MV-4-11 (cell line): ENCODE data around the gene MKRN3.
A peak's percentile ranks its signal among the peaks of the same experiment; 100 is the strongest.

Experiments
- DNase-seq: peaks from one replicate; lab custom pipeline; 2025; lab: John Stamatoyannopoulos, UW

MKRN3 gene

GRCh38 chr15:23565395-23566070 lies at the start of gene MKRN3:
Gene MKRN3, plus strand, starts transcription at chr15:23565674. Its CDS starts 109 bp downstream, at chr15:23565783.
- DNase-seq = peak; percentile 91

GRCh38 chr15:23516866-23517265 lies 48.6 kb upstream of the MKRN3 start:
- no peak for DNase-seq

DNA sequence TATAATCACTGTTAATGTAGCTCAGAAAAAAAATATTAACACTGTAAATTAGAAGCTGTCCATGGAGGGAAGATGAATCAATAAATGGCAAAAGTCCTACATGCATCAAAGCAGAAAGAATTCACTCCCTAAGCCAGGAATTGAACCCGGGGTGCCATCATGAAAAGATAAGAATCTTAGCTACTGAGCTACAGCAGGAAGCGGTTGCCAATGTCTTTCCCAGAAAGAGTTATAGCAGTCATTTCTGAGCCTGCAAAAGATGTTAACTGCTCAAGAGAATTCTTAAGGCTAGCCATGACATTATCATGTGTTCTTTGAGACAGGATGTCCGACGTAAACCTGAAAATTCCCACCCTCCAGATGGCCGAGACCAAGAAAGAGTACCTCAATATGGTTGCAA lies 47.4 kb upstream of the MKRN3 start:
- no peak for DNase-seq

DNA sequence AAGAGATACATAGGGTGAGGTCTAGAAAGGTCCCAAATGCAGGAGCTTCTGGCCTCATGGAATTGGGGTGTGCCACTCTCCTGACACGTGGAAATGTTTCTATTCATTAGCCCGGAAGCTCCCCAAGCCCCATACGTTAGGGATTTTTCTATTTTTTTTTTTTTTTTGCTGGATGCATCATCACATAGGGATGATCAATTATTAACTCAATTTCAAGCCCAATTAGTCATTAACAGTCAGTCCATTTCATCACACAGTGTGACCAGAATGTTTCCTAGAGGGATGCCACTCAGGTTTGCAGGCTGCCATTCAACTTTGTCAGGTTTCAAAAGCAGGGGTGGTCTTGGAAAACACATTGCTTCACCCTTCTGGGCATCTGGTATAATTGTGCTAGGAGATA lies 40.7 kb upstream of the MKRN3 start:
- DNase-seq = no peak

GRCh38 chr15:23529891-23530290 lies 35.6 kb upstream of the MKRN3 start:
- no peak for DNase-seq

- peak; percentile 51 for DNase-seq
Observed at GRCh38 chr15:23532024-23532423, 33.5 kb upstream of the MKRN3 start.

- DNase-seq = no peak
Observed at GRCh38 chr15:23536659-23537058, 28.8 kb upstream of the MKRN3 start.

GRCh38 chr15:23538648-23539047 lies 26.8 kb upstream of the MKRN3 start:
- DNase-seq = no peak

GRCh38 chr15:23539892-23540291 lies 25.6 kb upstream of the MKRN3 start:
- no peak for DNase-seq

- no peak for DNase-seq
Observed at GRCh38 chr15:23546158-23546557, 19.3 kb upstream of the MKRN3 start.

DNA sequence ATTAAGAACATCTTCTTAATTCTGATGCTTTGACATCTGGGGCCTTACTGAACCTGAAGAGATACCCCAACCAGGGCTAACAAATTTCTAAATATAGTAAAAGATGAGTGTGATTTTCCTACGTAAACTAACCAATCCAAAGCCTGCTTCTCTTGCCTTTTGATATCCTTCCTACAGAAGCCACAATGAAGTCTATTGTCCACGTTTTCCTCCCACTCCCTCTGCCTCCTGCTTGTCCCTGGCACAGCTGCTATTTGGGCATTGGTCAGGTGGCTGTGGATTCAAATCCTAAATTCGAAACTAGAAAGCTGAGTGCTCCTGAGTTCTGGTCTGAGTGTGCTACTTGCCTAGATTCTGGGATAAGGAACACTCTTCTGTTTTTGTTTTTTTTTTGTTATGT lies 17.4 kb upstream of the MKRN3 start:
- no peak for DNase-seq

DNA sequence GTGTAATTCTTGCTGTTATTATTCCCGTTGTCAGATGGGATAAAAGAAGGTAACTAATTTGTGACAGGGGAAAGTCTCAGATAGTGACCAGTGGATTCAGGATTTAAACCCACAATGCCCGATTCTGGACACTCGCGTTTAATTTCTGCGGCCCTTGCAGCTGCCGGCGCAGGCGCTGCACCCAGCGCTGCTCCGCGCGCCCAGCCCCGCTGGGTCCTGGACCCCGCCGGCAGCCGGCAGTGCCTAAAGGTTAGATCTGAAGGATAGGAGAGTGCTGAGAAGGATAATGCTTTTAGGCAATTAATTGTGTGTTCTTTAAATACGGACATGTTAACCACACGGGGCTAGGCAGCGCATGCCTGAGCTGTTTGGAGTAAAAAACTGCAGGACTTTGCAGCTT lies 3.6 kb upstream of the MKRN3 start:
- no peak for DNase-seq

DNA sequence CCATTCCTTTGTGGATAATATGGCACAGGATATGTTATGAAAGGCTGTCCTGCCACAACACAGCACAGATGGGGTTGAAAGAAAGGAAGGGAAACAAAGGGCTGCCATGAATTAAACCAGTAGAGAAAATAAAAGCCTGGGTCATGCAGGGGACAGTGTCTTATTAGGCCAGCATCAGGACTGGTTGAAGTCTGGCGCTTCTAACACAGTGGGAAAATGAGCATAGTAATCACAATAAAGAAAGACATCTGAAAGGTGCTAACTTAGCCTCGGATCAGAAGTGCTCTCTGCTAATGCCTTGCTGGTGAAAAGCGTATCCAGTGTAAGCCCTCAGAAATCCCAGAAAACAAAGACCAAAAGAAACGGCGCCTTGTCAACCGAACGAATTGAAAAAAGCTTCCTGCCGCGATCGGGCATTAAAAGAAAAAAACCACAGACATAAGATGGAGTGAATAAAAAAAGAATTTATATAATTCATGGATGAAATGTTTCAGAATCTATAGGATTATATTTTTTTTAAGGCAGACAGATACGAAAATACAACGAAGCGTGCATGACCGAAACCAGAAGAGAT lies 566 bp upstream of the MKRN3 start:
- DNase-seq = peak; percentile 31

DNA sequence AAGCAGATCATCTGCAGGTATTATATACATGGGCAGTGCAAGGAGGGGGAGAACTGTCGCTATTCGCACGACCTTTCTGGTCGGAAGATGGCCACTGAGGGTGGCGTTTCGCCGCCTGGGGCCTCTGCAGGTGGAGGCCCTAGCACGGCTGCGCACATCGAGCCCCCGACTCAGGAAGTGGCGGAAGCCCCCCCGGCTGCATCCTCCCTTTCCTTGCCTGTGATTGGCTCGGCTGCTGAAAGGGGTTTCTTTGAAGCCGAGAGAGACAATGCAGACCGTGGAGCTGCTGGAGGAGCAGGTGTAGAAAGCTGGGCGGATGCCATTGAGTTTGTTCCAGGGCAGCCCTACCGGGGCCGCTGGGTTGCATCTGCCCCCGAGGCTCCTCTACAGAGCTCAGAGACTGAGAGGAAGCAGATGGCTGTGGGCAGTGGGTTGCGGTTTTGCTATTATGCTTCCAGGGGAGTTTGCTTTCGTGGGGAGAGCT lies 639 bp downstream of the MKRN3 start:
- peak; percentile 81 for DNase-seq

GRCh38 chr15:23566651-23567050 lies 1.2 kb downstream of the MKRN3 start:
- no peak for DNase-seq

- DNase-seq = no peak
Observed at GRCh38 chr15:23567921-23568320, 2.4 kb downstream of the MKRN3 start.

DNA sequence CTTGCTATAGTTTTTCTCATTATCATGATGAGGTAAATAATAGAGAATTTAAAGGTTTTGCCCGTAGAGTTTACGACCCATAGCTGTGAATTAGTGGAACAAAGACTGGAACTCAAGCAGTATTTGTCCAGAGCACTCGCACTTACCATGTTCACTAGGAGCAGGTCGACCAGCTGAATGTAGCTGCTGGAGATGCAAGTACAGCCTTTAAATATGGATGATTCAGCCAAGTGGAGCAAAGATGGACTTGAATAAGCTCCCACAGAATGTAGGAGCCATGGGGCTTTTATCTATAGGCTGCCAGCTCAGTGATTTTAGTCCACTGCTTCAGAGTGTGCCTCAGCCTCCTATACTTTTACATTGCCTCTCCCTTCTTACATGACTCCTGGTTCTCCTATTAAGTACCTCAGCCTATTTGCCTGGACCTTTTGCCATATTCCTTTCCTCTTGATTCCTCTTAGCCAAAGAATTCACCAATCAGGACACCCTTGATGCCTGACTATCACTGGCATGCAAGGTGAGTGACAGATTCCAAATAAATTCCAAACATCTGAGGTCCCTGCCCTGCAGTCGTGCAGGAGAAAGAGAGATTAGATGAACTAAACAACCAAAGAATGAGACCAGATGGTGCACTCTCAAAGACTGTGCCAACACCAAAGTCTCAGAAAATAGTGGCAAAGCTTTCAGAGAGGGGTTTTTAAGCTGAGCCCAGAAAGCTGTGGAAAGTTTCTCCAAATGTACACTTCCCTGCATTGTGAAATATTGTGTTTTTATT lies 3.9 kb downstream of the MKRN3 start:
- no peak for DNase-seq

- DNase-seq = no peak
Observed at GRCh38 chr15:23570486-23570885, 5.0 kb downstream of the MKRN3 start.

GRCh38 chr15:23572844-23573243 lies 7.4 kb downstream of the MKRN3 start:
- DNase-seq = no peak

GRCh38 chr15:23574742-23575141 lies 9.3 kb downstream of the MKRN3 start:
- no peak for DNase-seq

GRCh38 chr15:23576061-23576460 lies 10.6 kb downstream of the MKRN3 start:
- DNase-seq = no peak

DNA sequence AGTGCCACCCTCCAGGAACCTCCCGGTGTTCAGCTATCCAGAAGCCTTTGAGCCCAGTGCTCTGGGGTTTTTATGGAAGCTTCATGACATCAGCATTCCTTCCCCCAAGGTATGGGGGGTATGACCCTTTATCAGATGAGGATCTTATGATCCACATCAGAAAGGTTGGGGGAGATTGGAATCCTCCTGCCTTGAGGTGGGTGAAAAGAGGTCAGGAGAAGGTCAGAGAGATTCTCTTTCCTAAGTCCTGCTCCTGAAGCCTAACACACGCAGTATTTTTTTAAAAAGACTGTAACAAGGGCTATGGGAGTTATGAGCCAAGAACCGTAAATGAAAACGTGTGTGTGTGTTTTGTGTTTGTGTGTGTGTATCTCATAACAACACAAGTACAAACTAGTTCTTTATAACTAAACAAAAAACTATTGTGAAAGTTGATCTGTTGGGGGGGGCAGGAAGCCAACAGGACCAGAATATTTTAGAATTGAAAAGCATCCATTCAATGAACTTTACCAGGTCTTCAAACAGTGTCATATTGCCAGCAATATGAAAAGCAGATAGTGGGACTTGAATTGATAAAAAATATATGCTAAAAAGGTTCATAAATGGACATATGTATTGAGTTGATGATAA lies 13.2 kb downstream of the MKRN3 start:
- DNase-seq = no peak

GRCh38 chr15:23588268-23588667 lies 22.8 kb downstream of the MKRN3 start:
- DNase-seq = no peak
